HCT116 (cell line): ENCODE data around the gene SUZ12. TPM values are rescaled to one million over a fixed set of nuclear protein-coding genes. Genes with fewer than 3 reads are reported as not detected.

Source experiments
- ATAC-seq: fragments of 200-7000 bp; cut with Tn5 transposase; 2 replicates; pipeline ENCODE4 v1.9.1; 2020; ENCODE audit warnings: mild to moderate bottlenecking, moderate library complexity
- BruUV-seq: library from RNA; stranded (reverse); fragments of 400-500 nt; replicated peaks from 2 replicates; lab custom pipeline; 2021; lab: Mats Ljungman, UMichigan
- CTCF ChIA-PET: fragments of 300-600 bp; sonication (Branson Sonifier 250); formaldehyde crosslinking; loops from one replicate; lab custom pipeline; 2021; ENCODE audit warnings: antibody characterized with exemption; lab: Charles Lee
- POLR2A ChIA-PET: fragments of 300-600, 350-600 bp; sonication (Branson Sonifier 250); formaldehyde crosslinking; loops from one replicate; lab custom pipeline; 2021; ENCODE audit warnings: antibody characterized with exemption; lab: Charles Lee
- RAD21 ChIA-PET, 2 experiments: fragments of 300-600 bp; sonication (Branson Sonifier 250); formaldehyde crosslinking; loops; one replicate each; lab custom pipeline; 2023; ENCODE audit warnings: low total read pairs in 2 of 2; ENCODE audit not compliant: uncharacterized antibody in 2 of 2, unreplicated experiment in 2 of 2, low non-redundant PET in 1 of 2; lab: Charles Lee
- DNase-seq: peaks from one replicate; pipeline ENCODE4 v3.0.0-alpha.2; 2010; ENCODE audit warnings: low read depth, low spot score
- H2AFZ ChIP-seq: fragments of 200-600 bp; shearing (Covaris generic), sonication (generic); 2 replicates; pipeline ENCODE4 v1.6.1; 2017; ENCODE audit warnings: low read depth, mixed run types, mixed read lengths, antibody characterized with exemption, low read length; ENCODE audit not compliant: poor library complexity, severe bottlenecking
- H3K27ac ChIP-seq: 2 replicates; pipeline ENCODE4 v1.5.1; 2012; ENCODE audit warnings: low read depth, low read length
- H3K27me3 ChIP-seq: fragments of 200-600 bp; sonication (generic); 2 replicates; pipeline ENCODE4 v1.6.1; 2016; ENCODE audit warnings: mixed run types, low read length, mixed read lengths; ENCODE audit not compliant: insufficient read depth
- H3K36me3 ChIP-seq, 2 experiments: fragments of 200-500 bp in 1 of 2; fragments of 200-600 bp in 1 of 2; sonication (Bioruptor generic) in 1 of 2; sonication (generic) in 1 of 2; 2 replicates each; pipeline versions ENCODE4 v1.5.1 to v1.6.1; 2014 to 2016; ENCODE audit warnings: low read length in 2 of 2, inconsistent platforms in 1 of 2, mixed read lengths in 1 of 2, mixed run types in 1 of 2; ENCODE audit not compliant: insufficient read depth in 2 of 2, control insufficient read depth in 1 of 2
- H3K4me1 ChIP-seq, 2 experiments: fragments of 200-600 bp in 1 of 2; sonication (generic) in 1 of 2; 2 replicates each; pipeline versions ENCODE4 v1.5.1 to v1.6.1; 2012 to 2017; ENCODE audit warnings: low read length in 2 of 2, inconsistent platforms in 1 of 2, mild to moderate bottlenecking in 1 of 2, mixed read lengths in 1 of 2, mixed run types in 1 of 2, moderate library complexity in 1 of 2; ENCODE audit not compliant: insufficient read depth in 2 of 2, control insufficient read depth in 1 of 2
- H3K4me2 ChIP-seq: fragments of 200-600 bp; sonication (generic); 2 replicates; pipeline ENCODE4 v1.6.1; 2017; ENCODE audit warnings: mixed run types, low read length, mixed read lengths
- H3K4me3 ChIP-seq, 2 experiments: fragments of 200-600 bp in 1 of 2; sonication (generic) in 1 of 2; replicated peaks in 1 of 2; 2 replicates each; pipeline ENCODE4 v1.5.1; 2011 to 2016; ENCODE audit warnings: low read length in 2 of 2, control low read depth in 1 of 2, low read depth in 1 of 2, mild to moderate bottlenecking in 1 of 2, mixed read lengths in 1 of 2, mixed run types in 1 of 2
- H3K79me2 ChIP-seq: fragments of 200-600 bp; sonication (generic); 2 replicates; pipeline ENCODE4 v1.6.1; 2017; ENCODE audit warnings: mild to moderate bottlenecking, mixed run types, low read length, moderate library complexity, mixed read lengths; ENCODE audit not compliant: insufficient read depth
- H3K9ac ChIP-seq: fragments of 200-600 bp; sonication (generic); 2 replicates; pipeline ENCODE4 v1.6.1; 2016; ENCODE audit warnings: low read length, mixed read lengths
- H3K9me2 ChIP-seq: fragments of 200-600 bp; sonication (generic), shearing (Covaris generic); 2 replicates; pipeline ENCODE4 v1.6.1; 2017; ENCODE audit warnings: mixed run types, mild to moderate bottlenecking, moderate library complexity; ENCODE audit not compliant: insufficient read depth
- H3K9me3 ChIP-seq, 2 experiments: fragments of 200-500 bp in 1 of 2; fragments of 200-600 bp in 1 of 2; sonication (Bioruptor generic) in 1 of 2; sonication (generic) in 1 of 2; 2 replicates each; pipeline ENCODE4 v1.6.1; 2014 to 2017; ENCODE audit warnings: low read length in 2 of 2, mixed read lengths in 2 of 2, inconsistent platforms in 1 of 2, low read depth in 1 of 2, mild to moderate bottlenecking in 1 of 2, mixed run types in 1 of 2, moderate library complexity in 1 of 2; ENCODE audit not compliant: control insufficient read depth in 1 of 2, insufficient read depth in 1 of 2
- H4K20me1 ChIP-seq: fragments of 200-600 bp; sonication (generic), shearing (Covaris generic); 2 replicates; pipeline ENCODE4 v1.6.1; 2017; ENCODE audit warnings: mixed run types, mild to moderate bottlenecking, moderate library complexity; ENCODE audit not compliant: insufficient read depth
- CBX3 ChIP-seq: IDR thresholded peaks from 2 replicates; pipeline ENCODE4 v1.6.1; 2012; ENCODE audit warnings: low read depth
- FOSL1 ChIP-seq: IDR thresholded peaks from 2 replicates; pipeline ENCODE4 v1.6.1; 2012; ENCODE audit warnings: low read depth
- JUND ChIP-seq: IDR thresholded peaks from 2 replicates; pipeline ENCODE4 v1.6.1; 2012
- RAD21 ChIP-seq: IDR thresholded peaks from 2 replicates; pipeline ENCODE4 v1.6.1; 2012; ENCODE audit warnings: low read depth, mild to moderate bottlenecking
- SIN3A ChIP-seq: IDR thresholded peaks from 2 replicates; pipeline ENCODE4 v1.6.1; 2012; ENCODE audit warnings: low read depth
- SRF ChIP-seq: IDR thresholded peaks from 2 replicates; pipeline ENCODE4 v1.6.1; 2012; ENCODE audit warnings: low read depth
- TCF7L2 ChIP-seq: IDR thresholded peaks from 2 replicates; pipeline ENCODE4 v1.7.0; 2011; ENCODE audit warnings: borderline replicate concordance, inconsistent platforms; ENCODE audit not compliant: insufficient read depth, insufficient read length; ENCODE audit errors: extremely low read depth
- YY1 ChIP-seq: IDR thresholded peaks from 2 replicates; pipeline ENCODE4 v1.6.1; 2011; ENCODE audit warnings: low read length, low read depth, moderate library complexity, mild to moderate bottlenecking; ENCODE audit not compliant: insufficient replicate concordance; ENCODE audit errors: extremely low read depth
- intact Hi-C: fragments of 100-400 bp; cut with micrococcal nuclease; formaldehyde crosslinking; loops from 2 replicates; pipeline ENCODE4 v1.10.0; 2022
- total RNA-seq: library from RNA; stranded (reverse); gene quantifications from one replicate; pipeline ENCODE4 v1.2.1, GENCODE V29; 2021; ENCODE audit not compliant: unreplicated experiment
- TF ChIP-seq, protein P1 (sequence below): IDR thresholded peaks from 2 replicates; pipeline ENCODE4 v1.6.1; 2012
- TF ChIP-seq, protein P2 (sequence below): IDR thresholded peaks from 2 replicates; pipeline ENCODE4 v1.6.1; 2012
- TF ChIP-seq, protein P3 (sequence below): IDR thresholded peaks from 2 replicates; pipeline ENCODE4 v1.6.1; 2012; ENCODE audit warnings: low read depth
- TF ChIP-seq, protein P4 (sequence below), 3 experiments: fragments of 200-600 bp in 1 of 3; sonication (generic) in 1 of 3; IDR thresholded peaks in 2 of 3; conservative IDR thresholded peaks in 1 of 3; 2 replicates each; pipeline ENCODE4 v1.5.1; 2012 to 2017; ENCODE audit warnings: low read depth in 2 of 3, low read length in 2 of 3, antibody characterized with exemption in 1 of 3, borderline replicate concordance in 1 of 3, control low read depth in 1 of 3, mild to moderate bottlenecking in 1 of 3, mixed read lengths in 1 of 3, mixed run types in 1 of 3, moderate library complexity in 1 of 3; ENCODE audit not compliant: insufficient read depth in 1 of 3

The SUZ12 gene
- total RNA-seq, 1 experiment from 2014 or later: 44.9 TPM

DNA sequence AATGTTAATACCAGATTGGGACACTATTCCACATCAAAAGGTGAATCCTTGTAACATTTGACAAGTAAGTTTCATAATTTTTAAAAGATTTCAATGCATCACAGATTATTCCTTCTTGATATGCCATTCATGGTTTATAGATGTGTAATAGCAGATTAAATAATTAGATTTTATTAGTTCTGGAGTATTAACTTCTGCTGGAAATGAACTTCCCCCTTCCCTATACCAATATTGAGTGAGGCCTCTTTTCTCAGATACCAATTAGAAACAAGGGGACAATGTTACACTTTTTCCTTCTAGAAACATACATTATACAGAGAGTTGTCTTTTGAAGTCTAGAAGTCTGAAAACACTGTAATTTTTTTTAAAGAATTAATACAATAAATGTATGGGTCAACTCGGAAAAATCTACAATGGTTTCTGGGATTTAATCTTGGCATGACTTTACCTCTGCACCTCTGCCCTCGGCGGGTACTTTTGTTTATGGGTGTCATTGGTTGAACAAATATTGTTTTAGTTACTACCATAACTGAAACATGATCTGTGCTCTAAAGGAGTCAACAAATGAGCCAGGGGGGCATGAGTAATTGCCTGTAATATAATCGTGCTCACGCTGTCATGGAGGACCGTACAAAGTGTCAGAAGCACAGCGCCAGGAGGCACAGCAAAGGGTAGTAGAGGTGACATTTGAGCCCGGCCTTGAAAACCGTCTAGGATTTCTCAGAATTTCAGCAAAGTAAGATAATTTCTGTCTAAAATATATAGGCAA, 78.6 kb downstream of the SUZ12 start:
- no peak overlapping the region for H2AFZ ChIP-seq
- H3K9ac ChIP-seq: no peak overlapping the region
- intact Hi-C loops: no loop called here
- no peaks in the 10 kb centered on the region for H4K20me1 ChIP-seq
- no peak for DNase-seq
- H3K9me3 ChIP-seq: no peaks in the 10 kb centered on the region
- CTCF ChIA-PET: no interaction called here
- TF ChIP-seq TCF7L2: no peak
- TF ChIP-seq, all 23 proteins: peak for 0
- peaks cover 10% of the 10 kb centered on the region for H3K79me2 ChIP-seq
- ATAC-seq: no peak
- ChIA-PET RAD21 (no interaction called here), POLR2A (no interaction called here)
- no TSS peak for BruUV-seq
- H3K27me3 ChIP-seq: no peaks in the 10 kb centered on the region
- H3K4me2 ChIP-seq: no peak overlapping the region
- H3K4me3 ChIP-seq: no peak overlapping the region
- no peaks in the 10 kb centered on the region for H3K36me3 ChIP-seq
- no peaks in the 10 kb centered on the region for H3K9me2 ChIP-seq
- H3K4me1 ChIP-seq: peaks cover 0 to 4% of the 10 kb centered on the region in 2 experiments; a peak in 1 of 4 replicates
- no peak overlapping the region for H3K27ac ChIP-seq

DNA sequence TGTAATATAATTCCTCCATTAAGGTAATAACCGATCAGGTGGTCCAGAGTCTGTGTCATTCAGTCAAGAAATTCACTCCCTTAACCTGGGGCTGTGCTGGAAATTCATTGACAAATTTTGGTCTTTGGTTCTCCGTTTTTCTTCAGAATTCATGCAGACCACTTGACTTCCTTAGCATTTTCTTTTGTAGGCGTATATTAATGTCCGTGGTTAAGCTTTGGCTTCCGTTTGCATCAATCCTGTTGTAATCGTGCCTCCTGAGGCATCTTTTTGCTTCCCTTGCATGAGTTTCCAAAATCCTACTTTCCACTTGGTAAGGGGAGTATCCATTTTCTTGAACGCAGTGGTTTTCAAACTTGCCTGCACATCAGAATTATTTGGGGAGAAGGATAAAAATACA, 79.4 kb downstream of the SUZ12 start:
- no peaks in the 10 kb centered on the region for H4K20me1 ChIP-seq
- no peaks in the 10 kb centered on the region for H3K9me3 ChIP-seq
- peaks cover 0 to 4% of the 10 kb centered on the region in 2 experiments; a peak in 1 of 4 replicates for H3K4me1 ChIP-seq
- H3K36me3 ChIP-seq: no peaks in the 10 kb centered on the region
- no peaks in the 10 kb centered on the region for H3K27me3 ChIP-seq
- no peak overlapping the region for H3K27ac ChIP-seq
- ChIA-PET CTCF (no interaction called here), RAD21 (no interaction called here), POLR2A (no interaction called here)
- no peak overlapping the region for H2AFZ ChIP-seq
- intact Hi-C loops: no loop called here
- peaks cover 10% of the 10 kb centered on the region for H3K79me2 ChIP-seq
- BruUV-seq: no TSS peak
- ATAC-seq (no peak), DNase-seq (no peak)
- no peak overlapping the region for H3K4me3 ChIP-seq
- no peak overlapping the region for H3K9ac ChIP-seq
- H3K4me2 ChIP-seq: no peak overlapping the region
- no peaks in the 10 kb centered on the region for H3K9me2 ChIP-seq
- TF ChIP-seq SIN3A (no peak), YY1 (no peak), CBX3 (no peak), RAD21 (no peak), SRF (no peak), FOSL1 (no peak), JUND (no peak)
- TF ChIP-seq, protein P1, sequence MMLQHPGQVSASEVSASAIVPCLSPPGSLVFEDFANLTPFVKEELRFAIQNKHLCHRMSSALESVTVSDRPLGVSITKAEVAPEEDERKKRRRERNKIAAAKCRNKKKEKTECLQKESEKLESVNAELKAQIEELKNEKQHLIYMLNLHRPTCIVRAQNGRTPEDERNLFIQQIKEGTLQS: no peak
- TF ChIP-seq, protein P2, sequence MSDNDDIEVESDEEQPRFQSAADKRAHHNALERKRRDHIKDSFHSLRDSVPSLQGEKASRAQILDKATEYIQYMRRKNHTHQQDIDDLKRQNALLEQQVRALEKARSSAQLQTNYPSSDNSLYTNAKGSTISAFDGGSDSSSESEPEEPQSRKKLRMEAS: no peak
- TF ChIP-seq, protein P3, sequence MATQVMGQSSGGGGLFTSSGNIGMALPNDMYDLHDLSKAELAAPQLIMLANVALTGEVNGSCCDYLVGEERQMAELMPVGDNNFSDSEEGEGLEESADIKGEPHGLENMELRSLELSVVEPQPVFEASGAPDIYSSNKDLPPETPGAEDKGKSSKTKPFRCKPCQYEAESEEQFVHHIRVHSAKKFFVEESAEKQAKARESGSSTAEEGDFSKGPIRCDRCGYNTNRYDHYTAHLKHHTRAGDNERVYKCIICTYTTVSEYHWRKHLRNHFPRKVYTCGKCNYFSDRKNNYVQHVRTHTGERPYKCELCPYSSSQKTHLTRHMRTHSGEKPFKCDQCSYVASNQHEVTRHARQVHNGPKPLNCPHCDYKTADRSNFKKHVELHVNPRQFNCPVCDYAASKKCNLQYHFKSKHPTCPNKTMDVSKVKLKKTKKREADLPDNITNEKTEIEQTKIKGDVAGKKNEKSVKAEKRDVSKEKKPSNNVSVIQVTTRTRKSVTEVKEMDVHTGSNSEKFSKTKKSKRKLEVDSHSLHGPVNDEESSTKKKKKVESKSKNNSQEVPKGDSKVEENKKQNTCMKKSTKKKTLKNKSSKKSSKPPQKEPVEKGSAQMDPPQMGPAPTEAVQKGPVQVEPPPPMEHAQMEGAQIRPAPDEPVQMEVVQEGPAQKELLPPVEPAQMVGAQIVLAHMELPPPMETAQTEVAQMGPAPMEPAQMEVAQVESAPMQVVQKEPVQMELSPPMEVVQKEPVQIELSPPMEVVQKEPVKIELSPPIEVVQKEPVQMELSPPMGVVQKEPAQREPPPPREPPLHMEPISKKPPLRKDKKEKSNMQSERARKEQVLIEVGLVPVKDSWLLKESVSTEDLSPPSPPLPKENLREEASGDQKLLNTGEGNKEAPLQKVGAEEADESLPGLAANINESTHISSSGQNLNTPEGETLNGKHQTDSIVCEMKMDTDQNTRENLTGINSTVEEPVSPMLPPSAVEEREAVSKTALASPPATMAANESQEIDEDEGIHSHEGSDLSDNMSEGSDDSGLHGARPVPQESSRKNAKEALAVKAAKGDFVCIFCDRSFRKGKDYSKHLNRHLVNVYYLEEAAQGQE: no peak
- TF ChIP-seq, protein P4, sequence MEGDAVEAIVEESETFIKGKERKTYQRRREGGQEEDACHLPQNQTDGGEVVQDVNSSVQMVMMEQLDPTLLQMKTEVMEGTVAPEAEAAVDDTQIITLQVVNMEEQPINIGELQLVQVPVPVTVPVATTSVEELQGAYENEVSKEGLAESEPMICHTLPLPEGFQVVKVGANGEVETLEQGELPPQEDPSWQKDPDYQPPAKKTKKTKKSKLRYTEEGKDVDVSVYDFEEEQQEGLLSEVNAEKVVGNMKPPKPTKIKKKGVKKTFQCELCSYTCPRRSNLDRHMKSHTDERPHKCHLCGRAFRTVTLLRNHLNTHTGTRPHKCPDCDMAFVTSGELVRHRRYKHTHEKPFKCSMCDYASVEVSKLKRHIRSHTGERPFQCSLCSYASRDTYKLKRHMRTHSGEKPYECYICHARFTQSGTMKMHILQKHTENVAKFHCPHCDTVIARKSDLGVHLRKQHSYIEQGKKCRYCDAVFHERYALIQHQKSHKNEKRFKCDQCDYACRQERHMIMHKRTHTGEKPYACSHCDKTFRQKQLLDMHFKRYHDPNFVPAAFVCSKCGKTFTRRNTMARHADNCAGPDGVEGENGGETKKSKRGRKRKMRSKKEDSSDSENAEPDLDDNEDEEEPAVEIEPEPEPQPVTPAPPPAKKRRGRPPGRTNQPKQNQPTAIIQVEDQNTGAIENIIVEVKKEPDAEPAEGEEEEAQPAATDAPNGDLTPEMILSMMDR (IDR thresholded peaks at IDR 0.05 in 2 of 3, conservative IDR thresholded peaks at IDR 0.05 in 1 of 3; ENCODE audit: borderline replicate concordance in 1 of 3, insufficient read depth in 1 of 3, low read depth in 2 of 3, low read length in 2 of 3): no peak
